ENCODE measurements around the gene PPP1R10.

The PPP1R10 gene

GRCh38 chr6:30568245-30568644, 48.8 kb downstream of the PPP1R10 start:
- no peak for TF ChIP-seq CTCF (IDR thresholded peaks at IDR 0.05; ENCODE audit: low read length, missing control alignments)
- H3K4me3 ChIP-seq (replicated peaks; ENCODE audit: low read depth, low read length), result no peak overlapping the region
- no peak for DNase-seq (ENCODE audit: low read depth)

- no peak overlapping the region for H3K4me3 ChIP-seq (replicated peaks; ENCODE audit: low read depth, low read length)
- DNase-seq (ENCODE audit: low read depth), result no peak
- TF ChIP-seq CTCF (IDR thresholded peaks at IDR 0.05; ENCODE audit: low read length, missing control alignments), result no peak
These were observed 51.3 kb downstream of the PPP1R10 start for GRCh38 chr6:30565772-30566171.

- H3K4me3 ChIP-seq (replicated peaks; ENCODE audit: low read depth, low read length), result no peak overlapping the region
- no peak for TF ChIP-seq CTCF (IDR thresholded peaks at IDR 0.05; ENCODE audit: low read length, missing control alignments)
- no peak for DNase-seq (ENCODE audit: low read depth)
These were observed 52.9 kb downstream of the PPP1R10 start for GRCh38 chr6:30564114-30564513.

- no peak overlapping the region for H3K4me3 ChIP-seq (replicated peaks; ENCODE audit: low read depth, low read length)
- DNase-seq (ENCODE audit: low read depth), result no peak
- no peak for TF ChIP-seq CTCF (IDR thresholded peaks at IDR 0.05; ENCODE audit: low read length, missing control alignments)
These were observed 54.3 kb downstream of the PPP1R10 start for GRCh38 chr6:30562470-30563425.

GRCh38 chr6:30560930-30561329, 56.1 kb downstream of the PPP1R10 start:
- no peak for DNase-seq (ENCODE audit: low read depth)
- no peak overlapping the region for H3K4me3 ChIP-seq (replicated peaks; ENCODE audit: low read depth, low read length)
- TF ChIP-seq CTCF (IDR thresholded peaks at IDR 0.05; ENCODE audit: low read length, missing control alignments), result no peak

- no peak for DNase-seq (ENCODE audit: low read depth)
- no peak for TF ChIP-seq CTCF (IDR thresholded peaks at IDR 0.05; ENCODE audit: low read length, missing control alignments)
- H3K4me3 ChIP-seq (replicated peaks; ENCODE audit: low read depth, low read length), result peak overlapping the region; percentile 99
These were observed 59.4 kb downstream of the PPP1R10 start for GRCh38 chr6:30557683-30557981.

Measured in fibroblast of pulmonary artery (primary cell).